ENCODE data around the gene EIF6.

Gene EIF6

GRCh38 chr20:35279533-35280174 lies 4.9 kb downstream of the EIF6 start:
- Histone ChIP-seq H3K27ac (ENCODE audit: low read depth, low read length) (no peak overlapping the region), H3K9ac (ENCODE audit: low read length in 5 of 5) (no peak overlapping the region), H3K4me1 (ENCODE audit: control insufficient read depth in 5 of 5, insufficient read depth in 5 of 5, low read length in 5 of 5) (peaks cover 2 to 45% (median 36%) of the 10 kb centered on the region in 5 donors), H3K4me3 (ENCODE audit: low read depth in 1 of 5, low read length in 5 of 5) (no peak overlapping the region), H3K27me3 (ENCODE audit: control insufficient read depth in 5 of 5, insufficient read depth in 4 of 5, low read length in 5 of 5) (no peaks in the 10 kb centered on the region), H3K9me3 (ENCODE audit: control insufficient read depth in 5 of 5, low read length in 5 of 5) (no peaks in the 10 kb centered on the region), H3K36me3 (ENCODE audit: control insufficient read depth in 5 of 5, insufficient read depth in 5 of 5, low read length in 5 of 5) (peaks cover 0 to 41% (median 36%) of the 10 kb centered on the region in 5 donors)

GRCh38 chr20:35279040-35279439 lies 5.5 kb downstream of the EIF6 start:
- Histone ChIP-seq H3K27me3 (ENCODE audit: control insufficient read depth in 5 of 5, insufficient read depth in 4 of 5, low read length in 5 of 5) (no peaks in the 10 kb centered on the region), H3K4me1 (ENCODE audit: control insufficient read depth in 5 of 5, insufficient read depth in 5 of 5, low read length in 5 of 5) (peaks cover 2 to 50% (median 36%) of the 10 kb centered on the region in 5 donors), H3K4me3 (ENCODE audit: low read depth in 1 of 5, low read length in 5 of 5) (no peak overlapping the region), H3K36me3 (ENCODE audit: control insufficient read depth in 5 of 5, insufficient read depth in 5 of 5, low read length in 5 of 5) (peaks cover 0 to 47% (median 42%) of the 10 kb centered on the region in 5 donors), H3K27ac (ENCODE audit: low read depth, low read length) (peak overlapping the region; percentile 87), H3K9me3 (ENCODE audit: control insufficient read depth in 5 of 5, low read length in 5 of 5) (no peaks in the 10 kb centered on the region), H3K9ac (ENCODE audit: low read length in 5 of 5) (no peak overlapping the region)

DNA sequence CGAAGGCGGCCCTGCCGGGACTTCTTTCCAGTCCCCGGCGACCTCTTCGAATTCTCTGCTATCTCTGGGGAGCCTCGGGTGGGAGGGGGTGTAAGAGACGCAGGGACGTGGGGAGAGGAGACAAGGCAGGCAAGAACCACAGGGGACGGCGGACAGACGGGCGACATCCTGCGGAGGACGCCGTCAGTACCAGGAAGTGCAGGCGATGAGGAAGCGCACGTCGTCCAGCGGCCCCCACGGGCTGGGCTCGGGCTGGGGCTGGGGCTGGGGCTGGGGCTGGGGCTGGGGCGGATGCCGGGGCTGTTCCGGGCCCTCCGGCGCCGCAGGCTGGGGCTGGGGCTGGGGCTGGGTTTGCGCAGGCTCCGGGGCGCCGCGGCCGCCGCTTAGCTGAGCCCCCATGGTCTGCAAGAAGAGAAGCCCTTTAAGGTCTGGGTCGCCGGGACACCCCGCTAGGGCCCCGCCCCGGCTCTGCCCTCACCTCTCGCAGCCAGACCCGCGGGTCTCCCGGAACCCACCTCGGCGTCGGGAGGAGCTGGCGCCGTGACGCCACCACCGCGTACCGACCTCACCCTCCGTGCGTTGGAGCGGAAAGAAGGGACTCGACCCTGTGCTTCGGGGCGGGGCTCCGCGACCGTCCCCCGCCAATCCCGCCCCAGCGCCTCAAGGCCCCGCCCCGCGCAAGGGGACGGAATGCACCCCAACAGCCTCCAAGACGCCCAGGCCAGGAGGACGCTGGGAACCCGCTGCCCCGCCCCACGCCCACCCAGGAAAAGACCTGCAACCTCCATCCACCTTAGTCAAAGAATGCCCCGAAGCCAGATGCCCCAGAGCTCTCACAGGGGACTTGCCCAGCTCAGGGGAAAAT lies 6.8 kb downstream of the EIF6 start, which contains the start of gene MMP24OS:
TSS of gene MMP24OS (minus strand) at position 592 of the 865 bp plus-strand sequence. CDS start at position 399, 193 bp downstream.
- Histone ChIP-seq H3K27ac (ENCODE audit: low read depth, low read length) (peak within 1 kb of the TSS; percentile 87), H3K27me3 (ENCODE audit: control insufficient read depth in 5 of 5, insufficient read depth in 4 of 5, low read length in 5 of 5) (no peaks in the 10 kb centered on the region), H3K4me3 (ENCODE audit: low read depth in 1 of 5, low read length in 5 of 5) (peak within 1 kb of the TSS; percentile 76 to 89 (median 80)), H3K9me3 (ENCODE audit: control insufficient read depth in 5 of 5, low read length in 5 of 5) (no peaks in the 10 kb centered on the region), H3K4me1 (ENCODE audit: control insufficient read depth in 5 of 5, insufficient read depth in 5 of 5, low read length in 5 of 5) (peaks cover 2 to 50% (median 37%) of the 10 kb centered on the region in 5 donors), H3K9ac (ENCODE audit: low read length in 5 of 5) (peak within 1 kb of the TSS; percentile 65 to 94 (median 94)), H3K36me3 (ENCODE audit: control insufficient read depth in 5 of 5, insufficient read depth in 5 of 5, low read length in 5 of 5) (peaks cover 0 to 55% (median 45%) of the 10 kb centered on the region in 5 donors)

DNA sequence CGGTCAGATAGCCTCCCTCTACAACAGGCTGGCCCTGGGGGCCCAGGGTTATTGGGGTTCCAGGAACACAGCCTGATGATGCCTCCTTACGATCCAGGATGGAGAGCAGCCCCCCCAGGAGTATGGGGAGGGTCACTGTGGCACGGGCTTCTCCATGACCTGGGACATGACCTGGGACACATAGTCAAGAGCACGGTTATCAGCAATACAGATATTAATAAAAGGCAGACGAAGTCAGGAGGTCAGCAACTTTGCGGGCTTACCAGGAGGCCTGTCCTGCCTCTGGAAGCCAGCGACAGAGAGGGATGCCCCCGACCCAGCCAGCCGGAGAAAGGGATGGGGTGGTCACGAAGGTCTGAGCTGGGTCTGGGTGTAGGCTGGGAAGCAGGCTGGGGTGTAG lies 7.4 kb downstream of the EIF6 start:
- Histone ChIP-seq H3K36me3 (ENCODE audit: control insufficient read depth in 5 of 5, insufficient read depth in 5 of 5, low read length in 5 of 5) (peaks cover 0 to 55% (median 45%) of the 10 kb centered on the region in 5 donors), H3K27me3 (ENCODE audit: control insufficient read depth in 5 of 5, insufficient read depth in 4 of 5, low read length in 5 of 5) (no peaks in the 10 kb centered on the region), H3K4me3 (ENCODE audit: low read depth in 1 of 5, low read length in 5 of 5) (peak overlapping the region; percentile 76 to 89 (median 80)), H3K9ac (ENCODE audit: low read length in 5 of 5) (peak overlapping the region; percentile 62 to 94 (median 94)), H3K4me1 (ENCODE audit: control insufficient read depth in 5 of 5, insufficient read depth in 5 of 5, low read length in 5 of 5) (peaks cover 2 to 57% (median 39%) of the 10 kb centered on the region in 5 donors), H3K27ac (ENCODE audit: low read depth, low read length) (peak overlapping the region; percentile 87), H3K9me3 (ENCODE audit: control insufficient read depth in 5 of 5, low read length in 5 of 5) (no peaks in the 10 kb centered on the region)

DNA sequence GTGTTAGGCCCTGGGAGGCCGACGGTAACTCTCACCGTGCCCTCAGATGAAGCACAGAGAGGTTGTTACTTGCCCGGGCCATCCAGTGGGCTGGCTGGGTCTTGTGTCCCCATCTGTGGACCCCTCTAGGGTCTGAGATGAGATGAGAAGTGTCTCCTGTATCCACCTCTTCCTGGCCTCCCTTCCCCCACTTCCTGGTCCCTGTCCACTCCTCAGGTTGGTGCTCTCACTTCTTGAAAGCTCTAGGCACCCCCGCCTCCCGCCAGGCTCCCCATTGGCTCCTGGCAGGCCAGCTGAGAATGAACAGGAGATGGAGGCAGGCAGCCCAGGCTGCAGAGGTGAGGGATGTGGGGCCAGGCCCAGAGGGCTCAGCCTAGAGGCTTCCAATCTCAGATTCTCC lies 8.2 kb downstream of the EIF6 start:
- peaks cover 2 to 62% (median 45%) of the 10 kb centered on the region in 5 donors for H3K4me1 ChIP-seq (ENCODE audit: control insufficient read depth in 5 of 5, insufficient read depth in 5 of 5, low read length in 5 of 5)
- peak overlapping the region in 4 of 5 donors; percentile 78 to 89 (median 82) for H3K4me3 ChIP-seq (ENCODE audit: low read depth in 1 of 5, low read length in 5 of 5)
- peak overlapping the region; percentile 87 for H3K27ac ChIP-seq (ENCODE audit: low read depth, low read length)
- no peaks in the 10 kb centered on the region for H3K9me3 ChIP-seq (ENCODE audit: control insufficient read depth in 5 of 5, low read length in 5 of 5)
- H3K27me3 ChIP-seq (ENCODE audit: control insufficient read depth in 5 of 5, insufficient read depth in 4 of 5, low read length in 5 of 5): no peaks in the 10 kb centered on the region
- H3K36me3 ChIP-seq (ENCODE audit: control insufficient read depth in 5 of 5, insufficient read depth in 5 of 5, low read length in 5 of 5): peaks cover 0 to 59% (median 46%) of the 10 kb centered on the region in 5 donors
- H3K9ac ChIP-seq (ENCODE audit: low read length in 5 of 5): peak overlapping the region; percentile 62 to 94 (median 94)

GRCh38 chr20:35275741-35276251 lies 8.8 kb downstream of the EIF6 start:
- Histone ChIP-seq H3K4me1 (ENCODE audit: control insufficient read depth in 5 of 5, insufficient read depth in 5 of 5, low read length in 5 of 5) (peaks cover 2 to 68% (median 51%) of the 10 kb centered on the region in 5 donors), H3K27me3 (ENCODE audit: control insufficient read depth in 5 of 5, insufficient read depth in 4 of 5, low read length in 5 of 5) (no peaks in the 10 kb centered on the region), H3K4me3 (ENCODE audit: low read depth in 1 of 5, low read length in 5 of 5) (peak overlapping the region in 1 of 5 donors; percentile 9), H3K27ac (ENCODE audit: low read depth, low read length) (no peak overlapping the region), H3K9ac (ENCODE audit: low read length in 5 of 5) (peak overlapping the region in 1 of 5 donors; percentile 17), H3K9me3 (ENCODE audit: control insufficient read depth in 5 of 5, low read length in 5 of 5) (no peaks in the 10 kb centered on the region), H3K36me3 (ENCODE audit: control insufficient read depth in 5 of 5, insufficient read depth in 5 of 5, low read length in 5 of 5) (peaks cover 0 to 65% (median 48%) of the 10 kb centered on the region in 5 donors)

DNA sequence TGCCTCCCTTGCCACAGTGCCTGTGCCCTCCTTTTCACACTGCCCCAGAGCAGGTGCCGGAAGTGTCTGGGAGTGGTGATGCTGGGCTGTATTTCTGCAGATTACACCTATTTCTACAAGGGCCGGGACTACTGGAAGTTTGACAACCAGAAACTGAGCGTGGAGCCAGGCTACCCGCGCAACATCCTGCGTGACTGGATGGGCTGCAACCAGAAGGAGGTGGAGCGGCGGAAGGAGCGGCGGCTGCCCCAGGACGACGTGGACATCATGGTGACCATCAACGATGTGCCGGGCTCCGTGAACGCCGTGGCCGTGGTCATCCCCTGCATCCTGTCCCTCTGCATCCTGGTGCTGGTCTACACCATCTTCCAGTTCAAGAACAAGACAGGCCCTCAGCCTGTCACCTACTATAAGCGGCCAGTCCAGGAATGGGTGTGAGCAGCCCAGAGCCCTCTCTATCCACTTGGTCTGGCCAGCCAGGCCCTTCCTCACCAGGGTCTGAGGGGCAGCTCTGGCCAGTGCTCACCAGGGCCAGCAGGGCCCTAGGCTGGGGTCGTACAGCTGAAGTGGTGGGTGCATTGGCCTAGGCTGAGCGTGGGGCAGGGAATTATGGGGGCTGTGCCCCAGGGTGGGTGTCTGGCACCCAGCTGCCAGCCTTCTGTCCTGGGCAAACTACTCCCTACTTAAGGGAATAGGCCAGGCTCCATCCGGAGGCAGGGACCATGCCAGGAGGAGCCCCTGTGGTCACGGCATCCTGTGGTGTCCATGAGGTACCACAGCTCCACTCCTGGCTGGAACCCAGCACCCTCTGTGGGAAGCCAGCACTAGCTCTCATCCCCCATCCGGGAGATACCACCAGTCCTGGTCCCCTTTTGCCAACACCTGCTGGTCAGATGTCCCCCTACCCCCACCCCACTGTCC lies 10.1 kb downstream of the EIF6 start:
- peaks cover 2 to 79% (median 55%) of the 10 kb centered on the region in 5 donors for H3K4me1 ChIP-seq (ENCODE audit: control insufficient read depth in 5 of 5, insufficient read depth in 5 of 5, low read length in 5 of 5)
- H3K27me3 ChIP-seq (ENCODE audit: control insufficient read depth in 5 of 5, insufficient read depth in 4 of 5, low read length in 5 of 5): no peaks in the 10 kb centered on the region
- H3K36me3 ChIP-seq (ENCODE audit: control insufficient read depth in 5 of 5, insufficient read depth in 5 of 5, low read length in 5 of 5): peaks cover 0 to 63% (median 41%) of the 10 kb centered on the region in 5 donors
- H3K4me3 ChIP-seq (ENCODE audit: low read depth in 1 of 5, low read length in 5 of 5): no peak overlapping the region
- H3K27ac ChIP-seq (ENCODE audit: low read depth, low read length): peak overlapping the region; percentile 8
- H3K9ac ChIP-seq (ENCODE audit: low read length in 5 of 5): peak overlapping the region in 1 of 5 donors; percentile 54
- no peaks in the 10 kb centered on the region for H3K9me3 ChIP-seq (ENCODE audit: control insufficient read depth in 5 of 5, low read length in 5 of 5)

DNA sequence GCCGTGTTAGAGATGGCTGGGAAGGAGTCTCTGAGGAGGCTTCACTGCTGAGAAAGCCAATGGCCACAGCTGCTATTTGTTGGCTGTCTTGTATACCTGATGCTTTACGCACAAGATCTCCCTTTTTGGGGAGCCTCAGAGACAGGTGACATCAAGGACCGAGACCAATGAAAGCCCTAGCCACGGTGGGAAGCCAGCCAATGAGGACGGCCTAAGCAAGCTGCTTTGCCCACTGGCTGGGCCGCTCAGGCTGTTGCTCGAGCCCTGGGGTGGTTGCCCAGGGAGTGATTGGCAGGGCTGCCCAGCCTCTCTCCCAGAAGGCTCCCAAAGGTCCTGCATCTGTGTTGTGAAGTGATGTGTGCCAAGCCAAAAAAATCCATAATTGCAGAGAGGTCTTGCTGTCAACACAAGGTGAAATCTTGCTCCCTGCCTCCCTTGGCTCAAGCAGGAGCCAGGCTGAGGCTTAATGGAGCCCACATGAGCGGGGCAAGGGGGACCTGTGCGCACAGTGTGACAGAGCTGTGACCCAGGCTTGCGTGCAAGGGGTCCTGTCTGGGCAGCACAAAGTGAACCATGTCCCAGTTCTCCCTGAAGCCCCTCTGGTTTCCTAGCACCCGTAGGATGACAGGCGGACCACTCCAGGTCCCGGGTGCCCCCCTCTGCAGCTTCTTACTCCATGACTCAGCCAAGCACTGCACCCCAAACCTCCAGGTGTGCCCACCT lies 11.0 kb downstream of the EIF6 start:
- Histone ChIP-seq H3K27me3 (ENCODE audit: control insufficient read depth in 5 of 5, insufficient read depth in 4 of 5, low read length in 5 of 5) (no peaks in the 10 kb centered on the region), H3K9me3 (ENCODE audit: control insufficient read depth in 5 of 5, low read length in 5 of 5) (no peaks in the 10 kb centered on the region), H3K36me3 (ENCODE audit: control insufficient read depth in 5 of 5, insufficient read depth in 5 of 5, low read length in 5 of 5) (peaks cover 0 to 55% (median 32%) of the 10 kb centered on the region in 5 donors), H3K9ac (ENCODE audit: low read length in 5 of 5) (no peak overlapping the region), H3K27ac (ENCODE audit: low read depth, low read length) (peak overlapping the region; percentile 8), H3K4me1 (ENCODE audit: control insufficient read depth in 5 of 5, insufficient read depth in 5 of 5, low read length in 5 of 5) (peaks cover 2 to 78% (median 55%) of the 10 kb centered on the region in 5 donors), H3K4me3 (ENCODE audit: low read depth in 1 of 5, low read length in 5 of 5) (no peak overlapping the region)

- Histone ChIP-seq H3K9ac (ENCODE audit: low read length in 5 of 5) (no peak overlapping the region), H3K27ac (ENCODE audit: low read depth, low read length) (peak overlapping the region; percentile 73), H3K27me3 (ENCODE audit: control insufficient read depth in 5 of 5, insufficient read depth in 4 of 5, low read length in 5 of 5) (no peaks in the 10 kb centered on the region), H3K4me1 (ENCODE audit: control insufficient read depth in 5 of 5, insufficient read depth in 5 of 5, low read length in 5 of 5) (peaks cover 0 to 68% (median 46%) of the 10 kb centered on the region in 5 donors), H3K36me3 (ENCODE audit: control insufficient read depth in 5 of 5, insufficient read depth in 5 of 5, low read length in 5 of 5) (peaks cover 0 to 69% (median 36%) of the 10 kb centered on the region in 5 donors), H3K4me3 (ENCODE audit: low read depth in 1 of 5, low read length in 5 of 5) (no peak overlapping the region), H3K9me3 (ENCODE audit: control insufficient read depth in 5 of 5, low read length in 5 of 5) (no peaks in the 10 kb centered on the region)
Observed at GRCh38 chr20:35271904-35272303, 12.7 kb downstream of the EIF6 start.

All from subcutaneous abdominal adipose tissue (tissue), 5 donors.